ENCODE measurements around the gene ITGBL1.

The ITGBL1 gene

DNA sequence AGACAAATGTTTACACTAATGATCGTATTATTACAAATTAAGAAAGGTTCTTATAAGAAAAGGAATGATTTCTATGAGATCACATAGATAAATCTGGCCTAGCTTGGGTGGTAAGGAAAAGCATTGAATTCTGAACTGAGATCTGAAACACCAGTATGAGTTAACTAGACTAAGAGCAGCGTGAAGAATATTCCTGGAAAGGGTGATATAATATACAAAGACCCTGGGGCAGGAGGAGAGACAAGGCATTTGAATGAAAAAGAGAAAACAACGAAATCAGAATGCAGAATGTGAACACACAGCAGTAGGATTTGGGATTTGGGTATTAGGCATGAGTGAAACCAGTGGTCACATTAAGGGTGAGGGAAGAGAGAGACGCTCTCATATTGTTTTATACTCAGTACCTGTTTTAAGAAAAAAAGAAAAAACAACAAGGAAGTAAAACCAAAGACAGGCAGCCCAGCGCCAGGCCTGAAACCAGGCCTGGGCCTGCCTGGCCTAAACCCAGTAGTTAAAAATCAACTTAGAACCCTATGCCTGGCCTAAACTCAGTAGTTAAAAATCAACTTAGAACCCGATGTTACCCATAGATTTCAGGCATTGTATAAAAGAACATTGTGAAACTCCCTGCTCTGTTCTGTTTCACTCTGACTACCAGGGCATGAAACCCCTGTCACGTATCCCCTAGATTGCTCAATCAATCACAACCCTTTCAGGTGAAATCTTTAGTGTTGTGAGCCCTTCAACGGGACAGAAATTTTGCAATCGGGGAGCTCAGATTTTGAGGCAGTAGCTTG, 287.1 kb downstream of the ITGBL1 start:
- DNase-seq (ENCODE audit: low spot score), result no peak
- TF ChIP-seq, protein P1, sequence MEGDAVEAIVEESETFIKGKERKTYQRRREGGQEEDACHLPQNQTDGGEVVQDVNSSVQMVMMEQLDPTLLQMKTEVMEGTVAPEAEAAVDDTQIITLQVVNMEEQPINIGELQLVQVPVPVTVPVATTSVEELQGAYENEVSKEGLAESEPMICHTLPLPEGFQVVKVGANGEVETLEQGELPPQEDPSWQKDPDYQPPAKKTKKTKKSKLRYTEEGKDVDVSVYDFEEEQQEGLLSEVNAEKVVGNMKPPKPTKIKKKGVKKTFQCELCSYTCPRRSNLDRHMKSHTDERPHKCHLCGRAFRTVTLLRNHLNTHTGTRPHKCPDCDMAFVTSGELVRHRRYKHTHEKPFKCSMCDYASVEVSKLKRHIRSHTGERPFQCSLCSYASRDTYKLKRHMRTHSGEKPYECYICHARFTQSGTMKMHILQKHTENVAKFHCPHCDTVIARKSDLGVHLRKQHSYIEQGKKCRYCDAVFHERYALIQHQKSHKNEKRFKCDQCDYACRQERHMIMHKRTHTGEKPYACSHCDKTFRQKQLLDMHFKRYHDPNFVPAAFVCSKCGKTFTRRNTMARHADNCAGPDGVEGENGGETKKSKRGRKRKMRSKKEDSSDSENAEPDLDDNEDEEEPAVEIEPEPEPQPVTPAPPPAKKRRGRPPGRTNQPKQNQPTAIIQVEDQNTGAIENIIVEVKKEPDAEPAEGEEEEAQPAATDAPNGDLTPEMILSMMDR (IDR thresholded peaks at IDR 0.05; ENCODE audit: extremely low read depth, missing control alignments), result no peak

DNA sequence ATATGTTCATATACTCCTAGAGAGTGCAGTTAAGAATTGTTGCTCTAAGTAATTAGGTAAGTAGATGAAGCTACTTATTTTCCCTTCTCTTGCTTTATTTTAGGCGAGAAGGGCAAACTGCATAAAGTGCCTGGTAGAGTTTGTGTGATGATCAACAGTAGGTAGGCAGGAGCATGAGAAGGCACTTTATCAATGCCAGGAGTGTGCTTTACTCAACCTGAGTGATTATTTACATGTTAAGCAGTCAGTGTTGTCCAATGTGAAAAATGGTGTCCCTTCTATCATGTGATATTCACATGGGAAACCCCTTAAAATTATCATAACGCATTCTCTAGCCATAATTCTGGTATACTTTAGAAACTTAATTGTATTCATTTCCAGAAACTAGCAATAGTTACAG, 294.0 kb downstream of the ITGBL1 start:
- DNase-seq (ENCODE audit: low spot score), result no peak
- TF ChIP-seq, protein P1 (IDR thresholded peaks at IDR 0.05; ENCODE audit: extremely low read depth, missing control alignments), result no peak

DNA sequence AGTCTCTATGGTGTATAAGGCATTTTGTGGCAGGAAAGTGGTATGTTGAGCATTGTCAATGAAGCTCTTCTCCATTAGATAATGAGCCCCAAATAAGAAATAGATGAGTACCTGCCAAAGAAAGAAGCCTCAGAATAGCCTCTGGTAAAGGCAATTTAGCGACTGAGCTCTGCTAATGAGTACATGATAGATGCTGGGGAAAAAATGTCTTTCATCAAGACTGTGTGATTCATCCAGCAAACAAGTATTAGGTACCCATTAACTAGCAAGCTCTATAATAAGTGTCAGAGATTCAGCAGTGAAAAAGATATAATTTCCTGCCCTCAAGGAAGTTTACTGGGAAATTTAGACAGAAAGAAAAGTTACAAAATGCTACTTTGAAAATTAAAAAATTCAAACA, 294.6 kb downstream of the ITGBL1 start:
- no peak for DNase-seq (ENCODE audit: low spot score)
- TF ChIP-seq, protein P1 (IDR thresholded peaks at IDR 0.05; ENCODE audit: extremely low read depth, missing control alignments), result no peak

GRCh38 chr13:101749584-101749983, 297.1 kb downstream of the ITGBL1 start:
- DNase-seq (ENCODE audit: low spot score), result no peak
- TF ChIP-seq, protein P1 (IDR thresholded peaks at IDR 0.05; ENCODE audit: extremely low read depth, missing control alignments), result no peak

- DNase-seq (ENCODE audit: low spot score), result no peak
- TF ChIP-seq, protein P1 (IDR thresholded peaks at IDR 0.05; ENCODE audit: extremely low read depth, missing control alignments), result no peak
Measured at GRCh38 chr13:101751488-101751887, 299.0 kb downstream of the ITGBL1 start.

DNA sequence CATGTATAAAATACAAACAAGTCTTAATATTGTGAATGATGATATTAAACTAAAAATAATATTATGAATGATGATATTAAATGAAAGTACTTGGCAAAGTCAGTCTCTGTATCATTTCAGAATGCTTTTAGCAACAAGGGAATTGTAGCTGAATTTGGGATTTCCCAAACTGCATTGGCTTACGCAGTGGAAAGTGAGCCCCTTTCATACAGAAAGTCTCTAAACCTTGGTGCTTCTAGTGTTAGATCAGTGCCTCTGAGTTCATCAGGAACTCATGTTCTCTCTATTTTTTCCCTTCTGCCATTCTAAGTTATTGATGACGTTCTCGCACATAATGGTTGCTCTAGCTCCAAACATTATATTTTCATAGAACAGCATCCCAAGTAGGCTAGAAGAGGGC, 300.0 kb downstream of the ITGBL1 start:
- no peak for DNase-seq (ENCODE audit: low spot score)
- TF ChIP-seq, protein P1 (IDR thresholded peaks at IDR 0.05; ENCODE audit: extremely low read depth, missing control alignments), result no peak

DNA sequence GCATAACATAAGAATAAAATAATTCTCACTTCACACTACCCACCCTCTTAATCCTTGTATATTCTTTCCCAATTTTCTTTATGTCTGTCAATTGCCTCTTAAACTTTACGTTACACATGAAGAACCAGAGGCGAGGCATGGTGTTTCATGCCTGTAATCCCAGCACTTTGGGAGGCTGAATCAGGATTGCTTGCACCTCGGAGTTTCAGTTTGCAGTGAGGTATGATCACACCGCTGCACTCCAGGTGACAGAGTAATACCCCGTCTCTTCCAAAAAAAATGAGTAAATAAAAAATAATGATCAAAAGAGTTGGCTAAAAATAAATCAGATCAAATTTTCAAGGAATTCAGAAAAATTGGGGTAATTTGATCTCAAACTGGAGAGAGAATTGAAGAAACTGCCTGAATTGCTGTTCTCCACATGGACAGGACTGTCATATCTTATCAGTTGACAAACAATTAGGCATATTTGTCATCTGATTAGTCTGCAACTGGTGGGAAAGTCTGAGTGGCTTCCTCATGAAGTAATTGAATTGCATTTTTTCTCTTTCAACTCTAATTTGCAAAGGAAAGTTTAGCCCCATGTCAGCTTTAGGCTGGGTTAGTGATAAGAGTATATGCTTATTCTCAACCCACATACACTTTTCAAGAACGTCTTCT, 302.9 kb downstream of the ITGBL1 start:
- TF ChIP-seq, protein P1 (IDR thresholded peaks at IDR 0.05; ENCODE audit: extremely low read depth, missing control alignments), result no peak
- DNase-seq (ENCODE audit: low spot score), result no peak

All from GM20000 (cell line).